Measurements from ENCODE around the gene GABPB2. TPM values are rescaled to one million over a fixed set of nuclear protein-coding genes. Genes with fewer than 3 reads are reported as not detected.

The GABPB2 gene
- polyA plus RNA-seq, 4 donors: 9.1 to 12.0 (median 10.8) TPM

GRCh38 chr1:151158326-151158725 is 87.8 kb downstream of the GABPB2 start:
- DNase-seq (ENCODE audit: low read depth in 4 of 4, low spot score in 3 of 4): no peak

- DNase-seq (ENCODE audit: low read depth in 4 of 4, low spot score in 3 of 4): no peak
These were observed 88.2 kb downstream of the GABPB2 start for GRCh38 chr1:151158751-151159251.

DNA sequence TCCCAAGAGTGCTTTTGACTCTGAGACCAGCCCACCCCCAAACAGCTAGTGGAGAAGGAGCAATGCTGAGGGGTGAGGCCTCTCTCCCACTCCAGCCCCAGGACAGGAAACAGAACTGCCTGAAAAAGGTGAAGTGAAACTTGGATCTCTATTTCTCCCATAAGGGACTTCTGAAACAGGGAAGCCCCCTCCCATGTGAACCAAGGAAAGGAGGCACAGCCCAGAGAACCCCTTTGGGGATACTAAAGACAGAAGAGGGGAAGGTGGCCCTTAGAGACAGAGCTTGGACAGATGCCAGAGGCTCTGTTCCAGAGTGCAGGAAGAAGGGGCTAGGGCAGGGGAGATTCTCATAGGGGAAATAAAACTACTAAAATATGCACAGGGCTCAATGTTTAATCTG is 88.8 kb downstream of the GABPB2 start:
- DNase-seq (ENCODE audit: low read depth in 4 of 4, low spot score in 3 of 4): no peak

DNA sequence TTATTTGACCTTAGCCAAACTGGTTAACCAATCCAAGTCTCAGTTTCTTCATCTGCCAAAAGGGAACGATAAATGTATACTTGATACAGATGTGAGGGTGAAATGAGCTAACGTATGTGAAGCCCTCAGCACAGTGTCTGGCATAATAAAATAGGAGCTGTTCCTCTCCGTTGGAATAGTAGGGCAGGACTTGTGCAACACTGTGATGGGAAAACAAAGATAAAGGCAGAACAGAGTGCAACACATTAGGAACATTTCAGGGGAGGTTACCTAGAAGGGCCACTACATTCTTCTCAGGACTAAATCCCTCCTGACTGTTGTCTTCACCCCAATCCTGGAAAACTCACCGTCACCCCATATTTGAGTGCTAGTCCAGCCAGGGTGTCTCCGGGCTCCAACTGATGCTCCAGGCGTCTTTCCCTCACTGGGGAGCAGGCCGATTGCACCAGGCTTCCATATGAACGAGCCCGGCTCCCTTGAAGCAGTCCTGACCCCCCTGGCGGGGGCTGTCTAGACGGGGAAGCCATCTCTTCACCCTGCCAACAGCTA is 94.2 kb downstream of the GABPB2 start:
- no peak for DNase-seq (ENCODE audit: low read depth in 4 of 4, low spot score in 3 of 4)

DNA sequence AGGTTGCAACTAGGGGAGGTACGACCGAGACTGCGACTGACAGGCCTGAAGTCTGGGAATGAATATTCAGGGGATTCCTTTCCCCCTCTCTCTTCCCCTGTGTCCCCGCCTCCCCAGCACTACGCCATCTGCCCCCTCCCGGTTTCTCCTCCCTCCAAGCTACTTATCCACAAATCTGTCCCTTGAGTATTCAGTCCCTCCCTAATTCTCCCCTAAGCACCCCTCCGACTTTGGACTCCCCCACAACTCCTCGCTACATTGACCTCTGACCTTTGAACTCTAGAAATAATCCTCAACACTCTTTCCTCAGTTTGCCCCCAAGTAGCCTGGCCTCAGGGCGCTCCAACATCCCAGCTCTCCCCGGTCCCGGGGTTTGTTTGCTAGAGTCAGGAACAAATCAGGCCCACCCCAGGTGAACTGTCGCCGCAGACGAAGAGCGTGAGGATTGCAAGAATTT is 94.7 kb downstream of the GABPB2 start:
- no peak for DNase-seq (ENCODE audit: low read depth in 4 of 4, low spot score in 3 of 4)

DNA sequence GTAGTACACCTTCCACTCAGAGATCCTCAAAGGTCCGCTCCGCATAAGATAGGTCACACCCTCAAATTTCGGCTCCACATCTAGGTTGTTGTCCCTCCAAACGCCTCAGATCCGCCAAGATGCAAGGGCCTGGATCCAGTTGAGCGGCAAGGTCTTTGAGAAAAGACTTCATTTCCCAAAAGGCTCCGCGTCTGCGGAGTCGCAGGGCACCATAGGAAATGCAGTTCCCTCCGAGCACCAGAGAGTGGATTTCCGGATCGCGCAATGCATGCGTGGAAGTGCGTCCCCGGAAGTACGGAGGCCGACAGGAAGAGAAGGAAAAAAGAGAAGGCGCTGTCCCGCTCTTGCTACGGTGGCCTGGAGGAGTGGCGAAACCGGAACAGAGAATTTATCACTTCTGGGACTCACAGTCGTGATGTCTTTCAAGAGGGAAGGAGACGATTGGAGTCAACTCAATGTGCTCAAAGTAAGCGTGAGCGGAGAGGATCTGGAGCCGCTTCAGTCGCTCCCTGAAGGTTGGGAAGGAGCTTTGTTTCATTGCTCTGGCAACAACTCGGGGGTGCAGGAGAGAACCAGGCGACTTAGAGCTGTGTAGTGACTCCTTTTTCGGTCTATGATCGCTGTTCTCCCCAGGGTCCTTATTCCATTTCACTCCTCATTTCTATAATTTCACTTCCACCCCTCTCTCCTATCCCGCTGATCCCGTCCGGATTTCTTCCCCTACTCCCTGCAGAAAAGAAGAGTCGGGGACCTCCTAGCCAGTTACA is 95.4 kb downstream of the GABPB2 start, which contains the start of the genes LYSMD1 and SCNM1:
TSS of gene LYSMD1 (minus strand) at position 165 of the 767 bp plus-strand sequence. CDS start 644 bp downstream, outside the sequence.
TSS of gene SCNM1 (plus strand) at position 407 of the 767 bp plus-strand sequence. CDS start at position 416, 9 bp downstream.
- peak; percentile 96 to 99 (median 98) for DNase-seq (ENCODE audit: low read depth in 4 of 4, low spot score in 3 of 4)

DNA sequence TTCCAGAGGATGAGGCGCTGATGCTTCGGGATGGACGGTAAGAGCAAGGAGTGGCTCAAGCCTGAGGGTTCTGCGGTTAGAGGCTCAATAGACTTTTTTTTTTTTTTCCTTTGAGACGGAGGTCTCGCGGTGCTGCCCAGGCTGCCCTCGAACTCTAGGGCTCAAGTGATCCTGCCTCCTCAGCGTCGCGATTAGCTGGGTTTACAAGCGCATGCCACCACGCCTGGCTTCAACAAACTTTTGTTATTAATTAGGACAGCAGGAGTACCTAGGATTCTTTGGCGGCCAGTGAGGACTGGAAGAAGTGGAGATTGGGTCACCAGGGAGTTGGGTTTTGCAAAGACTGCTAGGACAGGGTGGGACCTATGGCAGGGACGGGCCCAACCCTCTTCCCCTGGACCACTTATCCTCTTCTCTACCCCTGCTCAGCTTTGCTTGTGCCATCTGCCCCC is 96.0 kb downstream of the GABPB2 start:
- no peak for DNase-seq (ENCODE audit: low read depth in 4 of 4, low spot score in 3 of 4)

DNA sequence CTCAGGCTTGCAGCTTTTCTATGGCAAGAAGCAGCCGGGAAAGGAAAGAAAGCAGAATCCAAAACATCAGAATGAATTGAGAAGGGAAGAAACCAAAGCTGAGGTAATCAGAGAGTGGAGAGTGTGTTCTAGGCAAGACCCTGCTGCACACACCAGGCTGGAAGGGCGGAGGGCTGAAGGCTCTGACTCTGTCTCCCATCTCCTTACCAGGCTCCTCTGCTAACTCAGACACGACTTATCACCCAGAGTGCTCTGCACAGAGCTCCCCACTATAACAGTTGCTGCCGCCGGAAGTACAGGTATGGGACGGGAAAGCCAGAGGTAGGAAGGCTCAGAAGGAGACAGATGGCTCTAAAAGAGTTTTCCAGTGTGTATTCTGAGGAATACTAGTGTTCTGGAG is 96.6 kb downstream of the GABPB2 start:
- DNase-seq (ENCODE audit: low read depth in 4 of 4, low spot score in 3 of 4): no peak

GRCh38 chr1:151171190-151171589 is 100.6 kb downstream of the GABPB2 start:
- DNase-seq (ENCODE audit: low read depth in 4 of 4, low spot score in 3 of 4): no peak

Other genes starting within 250 kb of the GABPB2 start
- 10 to 100 TPM; 46.9 to 58.6 (median 56.8) TPM for gene ARNT, start 194.2 kb upstream of the GABPB2 start, polyA plus RNA-seq (ENCODE audit: insufficient read length in 4 of 4)
- under 1 TPM in 2 of 4 donors, not detected in 2; 0.06 to 0.25 TPM for gene CTXND2, start 183.6 kb upstream of the GABPB2 start, polyA plus RNA-seq (ENCODE audit: insufficient read length in 4 of 4)
- 10 to 100 TPM; 68.1 to 77.5 (median 70.1) TPM for gene SETDB1, start 144.4 kb upstream of the GABPB2 start, polyA plus RNA-seq (ENCODE audit: insufficient read length in 4 of 4)
- gene CERS2, start 95.9 kb upstream of the GABPB2 start, polyA plus RNA-seq (ENCODE audit: insufficient read length in 4 of 4): 100 to 1,000 TPM; 293 to 325 (median 308) TPM
- 10 to 100 TPM; 12.6 to 20.2 (median 14.8) TPM for gene ANXA9, start 88.5 kb upstream of the GABPB2 start, polyA plus RNA-seq (ENCODE audit: insufficient read length in 4 of 4)
- gene MINDY1, start 63.9 kb upstream of the GABPB2 start, polyA plus RNA-seq (ENCODE audit: insufficient read length in 4 of 4): 10 to 100 TPM; 38.7 to 47.0 (median 39.3) TPM
- 10 to 100 TPM; 43.6 to 50.4 (median 48.6) TPM for gene PRUNE1, start 62.3 kb upstream of the GABPB2 start, polyA plus RNA-seq (ENCODE audit: insufficient read length in 4 of 4)
- gene BNIPL, start 34.2 kb upstream of the GABPB2 start, polyA plus RNA-seq (ENCODE audit: insufficient read length in 4 of 4): 1 to 10 TPM; 1.3 to 4.9 (median 2.0) TPM
- gene C1orf56, start 23.0 kb upstream of the GABPB2 start, polyA plus RNA-seq (ENCODE audit: insufficient read length in 4 of 4): 10 to 100 TPM; 11.9 to 13.7 (median 13.2) TPM
- gene CDC42SE1, start 11.1 kb upstream of the GABPB2 start, polyA plus RNA-seq (ENCODE audit: insufficient read length in 4 of 4): 10 to 100 TPM; 66.2 to 86.6 (median 71.3) TPM
- 10 to 100 TPM; 23.8 to 27.2 (median 26.0) TPM for gene MLLT11, start 10.4 kb upstream of the GABPB2 start, polyA plus RNA-seq (ENCODE audit: insufficient read length in 4 of 4)
- 10 to 100 TPM; 24.1 to 28.9 (median 24.9) TPM for gene SEMA6C, start 75.9 kb downstream of the GABPB2 start, polyA plus RNA-seq (ENCODE audit: insufficient read length in 4 of 4)
- gene TNFAIP8L2, start 85.9 kb downstream of the GABPB2 start, polyA plus RNA-seq (ENCODE audit: insufficient read length in 4 of 4): 1 to 10 TPM; 1.2 to 1.7 (median 1.4) TPM
- gene LYSMD1, start 95.1 kb downstream of the GABPB2 start, polyA plus RNA-seq (ENCODE audit: insufficient read length in 4 of 4): 10 to 100 TPM; 16.9 to 19.1 (median 17.2) TPM
- 10 to 100 TPM; 37.5 to 41.7 (median 38.9) TPM for gene SCNM1, start 95.4 kb downstream of the GABPB2 start, polyA plus RNA-seq (ENCODE audit: insufficient read length in 4 of 4)
- gene TMOD4, start 105.2 kb downstream of the GABPB2 start, polyA plus RNA-seq (ENCODE audit: insufficient read length in 4 of 4): under 1 TPM; 0.73 to 0.96 (median 0.88) TPM
- gene VPS72, start 119.4 kb downstream of the GABPB2 start, polyA plus RNA-seq (ENCODE audit: insufficient read length in 4 of 4): 10 to 100 TPM; 63.7 to 74.7 (median 69.3) TPM
- gene PIP5K1A, start 127.8 kb downstream of the GABPB2 start, polyA plus RNA-seq (ENCODE audit: insufficient read length in 4 of 4): 10 to 100 TPM; 59.2 to 69.7 (median 63.1) TPM
- 100 to 1,000 TPM; 135 to 165 (median 140) TPM for gene PSMD4, start 184.0 kb downstream of the GABPB2 start, polyA plus RNA-seq (ENCODE audit: insufficient read length in 4 of 4)
- gene ZNF687, start 211.5 kb downstream of the GABPB2 start, polyA plus RNA-seq (ENCODE audit: insufficient read length in 4 of 4): 10 to 100 TPM; 23.1 to 26.3 (median 24.0) TPM

All from right renal pelvis (tissue), 4 donors.